Astrocyte (in vitro differentiated cells and primary cell): ENCODE results near the gene POR. TPM values are rescaled to one million over a fixed set of nuclear protein-coding genes. Genes with fewer than 3 reads are reported as not detected.

Experiments
- DNase-seq: peaks from one replicate; pipeline ENCODE4 v3.0.0-alpha.2; 2010; ENCODE audit warnings: low read depth
- FAIRE-seq: peaks from 2 replicates; lab custom pipeline; 2011; peaks lifted over from hg19 to GRCh38; lab: Jason Lieb, UNC
- H2AFZ ChIP-seq: 2 replicates; pipeline ENCODE4 v1.6.0; 2012; ENCODE audit warnings: low read depth, low read length, inconsistent platforms
- H3K27ac ChIP-seq: 2 replicates; pipeline ENCODE4 v1.5.1; 2011; ENCODE audit warnings: low read depth, low read length, inconsistent platforms
- H3K27me3 ChIP-seq: 2 replicates; pipeline ENCODE4 v1.6.0; 2011; ENCODE audit warnings: low read length, inconsistent platforms; ENCODE audit not compliant: insufficient read depth
- H3K36me3 ChIP-seq: 2 replicates; pipeline ENCODE4 v1.5.1; 2011; ENCODE audit warnings: low read length, inconsistent platforms; ENCODE audit not compliant: insufficient read depth
- H3K4me1 ChIP-seq: 2 replicates; pipeline ENCODE4 v1.5.1; 2011; ENCODE audit warnings: low read length, inconsistent platforms; ENCODE audit not compliant: insufficient read depth
- H3K4me2 ChIP-seq: 2 replicates; pipeline ENCODE4 v1.6.0; 2012; ENCODE audit warnings: low read length, inconsistent platforms
- H3K4me3 ChIP-seq: 2 replicates; pipeline ENCODE4 v1.5.1; 2011; ENCODE audit warnings: low read depth, mild to moderate bottlenecking, low read length, inconsistent platforms; ENCODE audit not compliant: insufficient read depth
- H3K79me2 ChIP-seq: 2 replicates; pipeline ENCODE4 v1.6.0; 2012; ENCODE audit warnings: mild to moderate bottlenecking, low read length, inconsistent platforms; ENCODE audit not compliant: insufficient read depth
- H3K9ac ChIP-seq: 2 replicates; pipeline ENCODE4 v1.6.0; 2012; ENCODE audit warnings: mild to moderate bottlenecking, low read length, inconsistent platforms
- H3K9me3 ChIP-seq: 2 replicates; pipeline ENCODE4 v1.5.1; 2012; ENCODE audit warnings: low read depth, mild to moderate bottlenecking, low read length, inconsistent platforms; ENCODE audit not compliant: insufficient read depth
- H4K20me1 ChIP-seq: 2 replicates; pipeline ENCODE4 v1.6.0; 2012; ENCODE audit warnings: low read length, inconsistent platforms; ENCODE audit not compliant: insufficient read depth
- H3K27ac Mint-ChIP-seq: one replicate; pipeline ENCODE4 v1.8.0; 2021; ENCODE audit warnings: mild to moderate bottlenecking, mixed read lengths; ENCODE audit not compliant: unreplicated experiment
- H3K27me3 Mint-ChIP-seq: one replicate; pipeline ENCODE4 v1.8.0; 2021; ENCODE audit warnings: low read depth, mixed read lengths; ENCODE audit not compliant: unreplicated experiment
- H3K36me3 Mint-ChIP-seq: one replicate; pipeline ENCODE4 v1.8.0; 2021; ENCODE audit warnings: low read depth, mixed read lengths; ENCODE audit not compliant: unreplicated experiment
- H3K4me1 Mint-ChIP-seq: one replicate; pipeline ENCODE4 v1.8.0; 2021; ENCODE audit warnings: low read depth, mixed read lengths; ENCODE audit not compliant: unreplicated experiment
- H3K4me3 Mint-ChIP-seq: one replicate; pipeline ENCODE4 v1.8.0; 2021; ENCODE audit warnings: mild to moderate bottlenecking, moderate library complexity, mixed read lengths; ENCODE audit not compliant: unreplicated experiment
- H3K9me3 Mint-ChIP-seq: one replicate; pipeline ENCODE4 v1.8.0; 2021; ENCODE audit warnings: mild to moderate bottlenecking, mixed read lengths; ENCODE audit not compliant: unreplicated experiment
- CTCF ChIP-seq: IDR thresholded peaks from 2 replicates; pipeline ENCODE4 v1.5.1; 2011; ENCODE audit warnings: low read depth, mild to moderate bottlenecking, inconsistent platforms, low read length, moderate library complexity; ENCODE audit not compliant: insufficient read depth
- EZH2 ChIP-seq: IDR thresholded peaks from 2 replicates; pipeline ENCODE4 v1.6.1; 2012; ENCODE audit warnings: mild to moderate bottlenecking, low read length, inconsistent platforms; ENCODE audit not compliant: insufficient read depth
- total RNA-seq: library from RNA; stranded (reverse); gene quantifications from 2 replicates; pipeline ENCODE4 v1.2.1, GENCODE V29; 2021

Gene POR
- total RNA-seq, 1 donor from 2014 or later, result 73.6 TPM

GRCh38 chr7:75998038-75998437 lies 83.1 kb downstream of the POR start:
- FAIRE-seq (no peak), DNase-seq (no peak)
- H3K4me1 Mint-ChIP-seq, result no peaks in the 10 kb centered on the region
- H3K4me3 Mint-ChIP-seq, result no peak overlapping the region
- H3K27me3 Mint-ChIP-seq, result no peaks in the 10 kb centered on the region
- no peaks in the 10 kb centered on the region for H3K9me3 Mint-ChIP-seq
- no peak overlapping the region for H3K9ac ChIP-seq
- no peaks in the 10 kb centered on the region for H3K79me2 ChIP-seq
- H3K27me3 ChIP-seq, result no peaks in the 10 kb centered on the region
- H3K4me3 ChIP-seq, result no peak overlapping the region
- H3K9me3 ChIP-seq, result no peaks in the 10 kb centered on the region
- TF ChIP-seq CTCF (no peak), EZH2 (no peak)
- H3K27ac ChIP-seq, result no peak overlapping the region
- peaks cover 9% of the 10 kb centered on the region for H3K36me3 ChIP-seq
- H3K36me3 Mint-ChIP-seq, result peaks cover 22% of the 10 kb centered on the region
- H2AFZ ChIP-seq, result no peak overlapping the region
- H3K4me2 ChIP-seq, result no peak overlapping the region
- H3K4me1 ChIP-seq, result peaks cover 12% of the 10 kb centered on the region
- peaks cover 4% of the 10 kb centered on the region for H4K20me1 ChIP-seq
- no peak overlapping the region for H3K27ac Mint-ChIP-seq

DNA sequence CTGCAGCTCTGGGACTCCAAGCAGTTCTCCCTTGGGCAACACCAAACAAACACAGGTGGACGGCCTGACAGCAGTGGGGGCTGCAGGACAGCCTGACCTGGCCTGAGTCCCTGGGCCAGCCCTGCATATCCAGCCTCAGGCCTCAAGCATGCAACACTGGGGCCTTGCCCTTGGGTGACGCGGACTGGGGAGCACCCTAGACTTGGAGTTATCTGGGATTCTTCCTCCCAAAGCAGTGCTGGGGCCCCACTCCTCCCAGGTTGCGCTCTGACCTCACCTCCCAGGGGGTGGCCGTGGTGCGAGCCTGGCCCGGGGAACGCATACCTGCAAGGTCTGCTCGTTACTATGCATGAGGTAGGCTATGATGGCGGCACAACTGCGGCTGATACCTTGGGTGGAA lies 85.6 kb downstream of the POR start:
- no peaks in the 10 kb centered on the region for H3K4me1 Mint-ChIP-seq
- H3K9ac ChIP-seq, result no peak overlapping the region
- H3K27me3 ChIP-seq, result no peaks in the 10 kb centered on the region
- no peak overlapping the region for H3K27ac Mint-ChIP-seq
- FAIRE-seq, result no peak
- no peak overlapping the region for H2AFZ ChIP-seq
- no peak for TF ChIP-seq CTCF
- TF ChIP-seq EZH2, result no peak
- no peak for DNase-seq
- no peaks in the 10 kb centered on the region for H3K79me2 ChIP-seq
- H3K36me3 ChIP-seq, result peaks cover 11% of the 10 kb centered on the region
- peaks cover 5% of the 10 kb centered on the region for H4K20me1 ChIP-seq
- no peak overlapping the region for H3K4me3 Mint-ChIP-seq
- no peaks in the 10 kb centered on the region for H3K9me3 Mint-ChIP-seq
- no peaks in the 10 kb centered on the region for H3K27me3 Mint-ChIP-seq
- no peaks in the 10 kb centered on the region for H3K4me1 ChIP-seq
- no peaks in the 10 kb centered on the region for H3K9me3 ChIP-seq
- no peak overlapping the region for H3K27ac ChIP-seq
- H3K4me3 ChIP-seq, result no peak overlapping the region
- H3K4me2 ChIP-seq, result no peak overlapping the region
- H3K36me3 Mint-ChIP-seq, result peaks cover 29% of the 10 kb centered on the region

DNA sequence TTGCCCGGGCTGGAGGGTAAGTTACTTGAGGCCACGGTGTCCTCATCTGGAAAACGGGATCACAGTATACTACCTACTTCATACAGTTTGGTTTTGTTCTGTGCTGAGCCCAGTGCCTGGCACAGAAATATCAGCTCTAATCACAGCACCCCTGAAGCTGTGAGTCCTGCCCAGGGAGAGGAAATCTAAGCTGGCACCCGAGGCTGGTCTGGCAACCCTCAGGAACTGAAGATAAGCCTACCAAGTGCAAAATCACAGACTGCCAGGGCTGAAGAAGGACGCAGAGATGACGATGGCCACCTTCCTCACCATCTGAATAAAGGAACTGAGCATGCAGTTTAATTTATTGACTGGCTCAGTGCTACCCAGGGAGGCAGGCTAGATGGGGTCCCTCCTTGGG lies 87.2 kb downstream of the POR start:
- H3K9ac ChIP-seq, result no peak overlapping the region
- no peak for TF ChIP-seq CTCF
- no peak for TF ChIP-seq EZH2
- no peaks in the 10 kb centered on the region for H3K4me1 ChIP-seq

More for the DNA sequence above, 87.2 kb downstream of the POR start:
- peaks cover 6% of the 10 kb centered on the region for H3K36me3 ChIP-seq
- DNase-seq (no peak), FAIRE-seq (no peak)
- no peaks in the 10 kb centered on the region for H3K79me2 ChIP-seq
- Mint-ChIP-seq H3K9me3 (no peaks in the 10 kb centered on the region), H3K4me1 (no peaks in the 10 kb centered on the region), H3K4me3 (no peak overlapping the region), H3K27ac (no peak overlapping the region), H3K36me3 (peaks cover 21% of the 10 kb centered on the region), H3K27me3 (no peaks in the 10 kb centered on the region)
- H3K27me3 ChIP-seq, result no peaks in the 10 kb centered on the region
- no peak overlapping the region for H3K4me3 ChIP-seq
- peaks cover 6% of the 10 kb centered on the region for H4K20me1 ChIP-seq
- no peak overlapping the region for H2AFZ ChIP-seq
- no peak overlapping the region for H3K4me2 ChIP-seq
- no peak overlapping the region for H3K27ac ChIP-seq
- H3K9me3 ChIP-seq, result no peaks in the 10 kb centered on the region
